Glomerular endothelial cell (primary cell): Measurements from ENCODE around the gene ALPL. TPM values are rescaled to one million over a fixed set of nuclear protein-coding genes. Genes with fewer than 3 reads are reported as not detected.
"Not testable (repeated sequence)": the region's sequence is repeated elsewhere in the genome, so short reads cannot be mapped to it uniquely, and the experiment has no call there.

Experiments used
- DNase-seq: peaks from one replicate; pipeline ENCODE4 v3.0.0-alpha.2; 2011; ENCODE audit warnings: low read depth, low spot score; ENCODE audit errors: extremely low read depth
- total RNA-seq: library from RNA; depleted of rRNA; stranded (reverse); fragments of >200 nt; gene quantifications from 2 replicates; pipeline ENCODE4 v1.2.3, GENCODE V29; 2015

The ALPL gene
- total RNA-seq, 1 donor from 2014 or later, result 1.3 TPM

GRCh38 chr1:21507511-21508270 lies 1.5 kb upstream of the ALPL start:
- no peak for DNase-seq

GRCh38 chr1:21508580-21509350 lies 458 bp upstream of the ALPL start:
- DNase-seq, result no peak

- no peak for DNase-seq
Measured at GRCh38 chr1:21510113-21510493, 880 bp downstream of the ALPL start.

GRCh38 chr1:21510885-21511578 lies 1.8 kb downstream of the ALPL start:
- DNase-seq, result no peak

- no peak for DNase-seq
Measured at GRCh38 chr1:21511579-21512522, 2.6 kb downstream of the ALPL start.

GRCh38 chr1:21514245-21514644 lies 5.0 kb downstream of the ALPL start:
- DNase-seq, result no peak

GRCh38 chr1:21517161-21517589 lies 8.0 kb downstream of the ALPL start:
- no peak for DNase-seq

GRCh38 chr1:21517660-21518480 lies 8.6 kb downstream of the ALPL start:
- DNase-seq, result no peak

- DNase-seq, result no peak
Measured at GRCh38 chr1:21518774-21519455, 9.7 kb downstream of the ALPL start.

GRCh38 chr1:21519486-21520070 lies 10.4 kb downstream of the ALPL start:
- DNase-seq, result not testable (repeated sequence)

- DNase-seq, result no peak
Measured at GRCh38 chr1:21520899-21521716, 11.9 kb downstream of the ALPL start.

- DNase-seq, result no peak
Measured at GRCh38 chr1:21521717-21522060, 12.5 kb downstream of the ALPL start.

GRCh38 chr1:21522525-21523038 lies 13.4 kb downstream of the ALPL start:
- DNase-seq, result no peak

- no peak for DNase-seq
Measured at GRCh38 chr1:21523297-21523813, 14.1 kb downstream of the ALPL start.

- no peak for DNase-seq
Measured at GRCh38 chr1:21524220-21524619, 15.0 kb downstream of the ALPL start.

GRCh38 chr1:21524686-21525339 lies 15.6 kb downstream of the ALPL start:
- no peak for DNase-seq

- DNase-seq, result no peak
Measured at GRCh38 chr1:21525340-21525717, 16.1 kb downstream of the ALPL start.
